ENCODE data around the gene IQCC. TPM values are rescaled to one million over a fixed set of nuclear protein-coding genes. Genes with fewer than 3 reads are reported as not detected.

IQCC gene
- total RNA-seq, 1 experiment from 2014 or later = 8.7 TPM

DNA sequence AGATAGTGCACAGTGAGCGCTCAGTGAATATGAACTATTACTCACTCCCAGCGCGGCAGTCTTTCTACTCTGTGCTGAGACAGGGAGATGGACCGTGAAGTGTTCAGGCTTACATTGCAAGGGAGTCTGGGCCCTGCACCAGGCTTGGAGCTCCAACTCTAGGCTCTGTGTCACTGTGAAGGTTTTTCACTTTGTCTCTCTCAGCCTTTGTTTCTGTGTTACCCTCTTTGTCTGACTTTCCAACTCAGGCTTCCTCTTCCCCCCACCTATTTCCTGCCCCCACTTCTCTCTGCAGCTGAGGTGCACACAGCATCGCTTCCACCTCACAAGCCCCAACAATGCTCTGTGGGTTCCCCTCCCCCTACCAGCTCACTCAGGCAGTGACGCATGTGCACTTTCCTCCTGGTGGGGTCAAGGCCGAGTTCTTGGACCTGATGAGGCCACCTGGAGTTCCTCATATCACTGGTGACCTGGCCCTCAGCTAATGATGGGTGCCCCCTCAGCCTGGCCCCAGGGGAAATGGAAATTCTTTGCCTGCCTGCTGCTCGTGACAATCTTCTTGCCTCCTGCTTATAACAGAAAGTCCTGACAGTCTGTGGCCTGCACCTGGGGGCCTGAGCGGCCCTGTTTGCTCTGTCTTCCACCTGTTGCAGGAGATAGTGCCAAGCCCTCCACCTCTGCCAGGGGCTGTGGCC lies 44.5 kb downstream of the IQCC start:
- no peaks in the 10 kb centered on the region for H3K27me3 ChIP-seq (ENCODE audit: control insufficient read depth, insufficient read depth, low read length)
- H3K4me3 ChIP-seq (ENCODE audit: insufficient read depth, low read depth, low read length) = no peak overlapping the region
- peak; percentile 53 for DNase-seq
- no peaks in the 10 kb centered on the region for H3K36me3 ChIP-seq (replicated peaks; ENCODE audit: control insufficient read depth, insufficient read depth, low read length)

- peak; percentile 56 for DNase-seq
- no peak within 1 kb of the TSS for H3K4me3 ChIP-seq (ENCODE audit: insufficient read depth, low read depth, low read length)
- H3K27me3 ChIP-seq (ENCODE audit: control insufficient read depth, insufficient read depth, low read length) = no peaks in the 10 kb centered on the region
- H3K36me3 ChIP-seq (replicated peaks; ENCODE audit: control insufficient read depth, insufficient read depth, low read length) = no peaks in the 10 kb centered on the region
Observed at GRCh38 chr1:32250893-32251716, 45.6 kb downstream of the IQCC start, which contains the start of gene LCK. LCK (plus strand) TSS chr1:32251265; CDS start chr1:32274330, 23,065 bp downstream.

DNA sequence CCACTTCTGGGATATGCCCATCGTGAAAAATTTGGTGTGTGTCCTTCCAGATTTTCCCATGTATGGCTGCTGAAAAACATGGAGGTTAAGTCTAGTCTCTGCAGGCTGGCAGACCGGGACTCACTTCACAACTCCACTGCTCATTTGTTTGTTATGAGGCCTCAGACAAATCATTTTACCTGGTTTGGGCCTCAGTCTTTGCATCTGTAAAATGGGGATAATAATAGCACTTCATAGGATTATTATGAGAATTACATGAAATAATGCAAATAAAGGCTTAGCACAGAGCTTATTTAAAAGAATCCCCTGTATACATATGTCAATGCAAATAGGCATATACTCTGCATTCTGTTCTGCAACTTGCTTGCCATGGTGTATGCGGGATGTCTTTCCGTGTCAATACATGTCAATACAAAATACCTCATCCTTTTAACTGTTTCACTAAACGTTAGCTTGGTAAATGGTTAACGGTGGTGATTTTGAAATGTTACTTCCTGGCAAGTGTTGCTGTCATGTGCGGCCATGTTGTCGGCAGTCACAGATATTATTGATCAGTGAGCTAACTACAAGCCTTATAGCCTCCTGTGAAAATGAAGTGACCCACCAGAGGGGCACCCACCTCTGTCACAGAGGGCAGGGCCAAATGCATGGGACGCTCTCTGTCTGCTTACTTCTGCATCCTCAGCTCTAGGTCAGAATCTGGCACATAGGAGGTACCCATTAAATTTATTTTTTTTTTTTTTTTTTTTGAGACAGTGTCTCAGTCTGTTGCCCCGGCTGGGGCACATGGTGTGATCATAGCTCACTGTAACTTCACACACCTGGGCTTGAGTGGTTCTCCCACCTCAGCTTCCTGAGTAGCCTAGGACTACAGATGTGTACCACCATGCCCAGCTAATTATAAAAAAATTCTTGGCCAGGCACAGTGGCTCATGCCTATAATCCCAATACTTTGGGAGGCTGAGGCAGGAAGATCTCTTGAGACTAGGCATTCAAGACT lies 49.9 kb downstream of the IQCC start:
- H3K4me3 ChIP-seq (ENCODE audit: insufficient read depth, low read depth, low read length) = no peak overlapping the region
- H3K36me3 ChIP-seq (replicated peaks; ENCODE audit: control insufficient read depth, insufficient read depth, low read length) = no peaks in the 10 kb centered on the region
- no peaks in the 10 kb centered on the region for H3K27me3 ChIP-seq (ENCODE audit: control insufficient read depth, insufficient read depth, low read length)
- DNase-seq = no peak

DNA sequence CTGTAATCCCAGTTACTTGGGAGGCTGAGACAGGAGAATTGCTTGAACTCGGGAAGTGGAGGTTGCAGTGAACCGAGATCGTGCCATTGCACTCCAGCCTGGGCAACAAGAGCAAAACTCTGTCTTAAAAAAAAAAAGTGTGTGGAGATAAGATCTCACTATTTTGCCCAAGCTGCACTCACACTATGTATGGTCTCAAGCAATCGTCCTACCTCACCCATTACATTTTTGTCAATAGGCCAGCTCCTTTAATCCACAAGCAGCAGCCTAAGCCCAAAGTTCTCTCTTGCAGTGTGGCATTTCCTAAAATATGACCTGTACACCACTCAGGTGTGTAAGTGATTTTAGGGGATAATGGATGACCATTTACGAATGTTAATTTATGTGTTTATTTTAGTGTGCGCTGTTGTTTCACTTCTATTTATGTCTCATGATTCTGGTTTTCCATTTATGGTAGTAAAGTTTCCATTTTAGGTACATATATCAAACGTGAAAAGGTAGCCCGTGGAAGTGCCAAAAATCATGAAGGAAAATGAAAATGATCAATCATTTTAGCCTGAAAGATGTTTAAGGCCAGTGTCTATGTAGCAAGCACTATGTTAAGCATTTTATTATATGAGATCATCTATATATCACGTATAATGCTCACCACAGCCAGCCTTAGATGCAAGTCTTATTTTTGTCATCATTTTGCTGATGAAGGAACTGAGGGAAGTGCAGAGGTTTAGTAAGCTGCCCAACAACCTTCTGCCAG lies 51.2 kb downstream of the IQCC start:
- DNase-seq = no peak
- Histone ChIP-seq H3K4me3 (ENCODE audit: insufficient read depth, low read depth, low read length) (no peak overlapping the region), H3K27me3 (ENCODE audit: control insufficient read depth, insufficient read depth, low read length) (no peaks in the 10 kb centered on the region), H3K36me3 (replicated peaks; ENCODE audit: control insufficient read depth, insufficient read depth, low read length) (no peaks in the 10 kb centered on the region)

- no peak overlapping the region for H3K4me3 ChIP-seq (ENCODE audit: insufficient read depth, low read depth, low read length)
Observed at GRCh38 chr1:32257227-32257508, 51.7 kb downstream of the IQCC start.

More at GRCh38 chr1:32257227-32257508, 51.7 kb downstream of the IQCC start:
- no peaks in the 10 kb centered on the region for H3K27me3 ChIP-seq (ENCODE audit: control insufficient read depth, insufficient read depth, low read length)
- no peaks in the 10 kb centered on the region for H3K36me3 ChIP-seq (replicated peaks; ENCODE audit: control insufficient read depth, insufficient read depth, low read length)
- DNase-seq = no peak

Other genes with a start within 250 kb of the IQCC start
- gene KHDRBS1, start 191.8 kb upstream of the IQCC start, total RNA-seq (2014; rRNA removed; shearing (Covaris generic)) = 84.7 and 108 TPM in 2 replicates
- 11.1 and 14.3 TPM in 2 replicates for gene TMEM39B, start 132.7 kb upstream of the IQCC start, total RNA-seq (2014; rRNA removed; shearing (Covaris generic))
- gene KPNA6, start 97.6 kb upstream of the IQCC start, total RNA-seq (2014; rRNA removed; shearing (Covaris generic)) = 101 and 111 TPM in 2 replicates
- gene TXLNA, start 26.0 kb upstream of the IQCC start, total RNA-seq (2014; rRNA removed; shearing (Covaris generic)) = 70.2 and 77.3 TPM in 2 replicates
- 56.0 and 57.8 TPM in 2 replicates for gene CCDC28B, start 5.1 kb upstream of the IQCC start, total RNA-seq (2014; rRNA removed; shearing (Covaris generic))
- not detected in 2 replicates for gene DCDC2B, start 3.4 kb downstream of the IQCC start, total RNA-seq (2014; rRNA removed; shearing (Covaris generic))
- gene TMEM234, start 16.7 kb downstream of the IQCC start, total RNA-seq (2014; rRNA removed; shearing (Covaris generic)) = 11.8 and 16.3 TPM in 2 replicates
- 458 and 547 TPM in 2 replicates for gene EIF3I, start 16.7 kb downstream of the IQCC start, total RNA-seq (2014; rRNA removed; shearing (Covaris generic))
- gene FAM167B, start 41.6 kb downstream of the IQCC start, total RNA-seq (2014; rRNA removed; shearing (Covaris generic)) = 3.1 and 4.1 TPM in 2 replicates
- gene LCK, start 45.6 kb downstream of the IQCC start, total RNA-seq (2014; rRNA removed; shearing (Covaris generic)) = 70.5 and 75.8 TPM in 2 replicates
- gene HDAC1, start 86.4 kb downstream of the IQCC start, total RNA-seq (2014; rRNA removed; shearing (Covaris generic)) = 133 and 151 TPM in 2 replicates
- gene MARCKSL1, start 130.6 kb downstream of the IQCC start, total RNA-seq (2014; rRNA removed; shearing (Covaris generic)) = 478 and 603 TPM in 2 replicates
- gene FAM229A, start 156.8 kb downstream of the IQCC start, total RNA-seq (2014; rRNA removed; shearing (Covaris generic)) = 4.0 and 8.2 TPM in 2 replicates
- 1.2 and 3.7 TPM in 2 replicates for gene TSSK3, start 156.9 kb downstream of the IQCC start, total RNA-seq (2014; rRNA removed; shearing (Covaris generic))
- 91.5 and 97.8 TPM in 2 replicates for gene BSDC1, start 188.8 kb downstream of the IQCC start, total RNA-seq (2014; rRNA removed; shearing (Covaris generic))